Panc1 (cell line): ENCODE results near the gene RGMA. TPM values are rescaled to one million over a fixed set of nuclear protein-coding genes. Genes with fewer than 3 reads are reported as not detected.

Source experiments
- ATAC-seq: fragments of 200-7000 bp; cut with Tn5 transposase; 2 replicates; pipeline ENCODE4 v1.9.1; 2020; ENCODE audit warnings: mild to moderate bottlenecking, moderate library complexity
- BruUV-seq: library from RNA; stranded (reverse); fragments of 400-500 nt; replicated peaks from 2 replicates; lab custom pipeline; 2021; lab: Mats Ljungman, UMichigan
- CTCF ChIA-PET: fragments of 300-600 bp; sonication (Branson Sonifier 250); formaldehyde crosslinking; loops from one replicate; lab custom pipeline; 2022; ENCODE audit warnings: antibody characterized with exemption; lab: Charles Lee
- POLR2A ChIA-PET: fragments of 300-600 bp; sonication (Branson Sonifier 250); formaldehyde crosslinking; loops from one replicate; lab custom pipeline; 2022; ENCODE audit warnings: antibody characterized with exemption; lab: Charles Lee
- DNase-seq: peaks from one replicate; pipeline ENCODE4 v3.0.0-alpha.2; 2010; ENCODE audit warnings: low read depth, low spot score
- H3K27ac ChIP-seq: 2 replicates; pipeline ENCODE4 v1.5.1; 2011; ENCODE audit warnings: mild to moderate bottlenecking, low read length, inconsistent platforms
- H3K27me3 ChIP-seq: fragments of 200-500 bp; sonication (Bioruptor generic); 2 replicates; pipeline ENCODE4 v1.6.0; 2014; ENCODE audit warnings: low read length, inconsistent platforms; ENCODE audit not compliant: control insufficient read depth, insufficient read depth
- H3K36me3 ChIP-seq: fragments of 200-500 bp; sonication (Bioruptor generic); 2 replicates; pipeline ENCODE4 v1.5.1; 2014; ENCODE audit warnings: inconsistent platforms, mild to moderate bottlenecking, low read length, moderate library complexity; ENCODE audit not compliant: control insufficient read depth, insufficient read depth
- H3K4me1 ChIP-seq: 2 replicates; pipeline ENCODE4 v1.5.1; 2011; ENCODE audit warnings: inconsistent platforms, mild to moderate bottlenecking, low read length, moderate library complexity; ENCODE audit not compliant: control insufficient read depth, insufficient read depth
- H3K4me3 ChIP-seq, 2 experiments: 2 replicates each; pipeline ENCODE4 v1.5.1; 2011 to 2012; ENCODE audit warnings: low read depth in 2 of 2, low read length in 2 of 2, mild to moderate bottlenecking in 2 of 2, inconsistent platforms in 1 of 2, moderate library complexity in 1 of 2
- H3K9me3 ChIP-seq: fragments of 200-500 bp; sonication (Bioruptor generic); 2 replicates; pipeline ENCODE4 v1.5.1; 2014; ENCODE audit warnings: low read depth, mild to moderate bottlenecking, inconsistent platforms, low read length, moderate library complexity; ENCODE audit not compliant: control insufficient read depth, insufficient read depth
- POLR2AphosphoS5 ChIP-seq: IDR thresholded peaks from 2 replicates; pipeline ENCODE4 v1.6.1; 2012; ENCODE audit warnings: mild to moderate bottlenecking, low read depth, low read length, moderate library complexity
- REST ChIP-seq, 2 experiments: IDR thresholded peaks; 2 replicates each; pipeline ENCODE4 v1.6.1; 2011 to 2012; ENCODE audit warnings: low read depth in 2 of 2, control low read depth in 1 of 2, low read length in 1 of 2, mild to moderate bottlenecking in 1 of 2, moderate library complexity in 1 of 2; ENCODE audit not compliant: insufficient read depth in 1 of 2
- SIN3A ChIP-seq: IDR thresholded peaks from 2 replicates; pipeline ENCODE4 v1.6.1; 2012; ENCODE audit warnings: low read depth, mild to moderate bottlenecking, low read length, moderate library complexity, borderline replicate concordance; ENCODE audit not compliant: insufficient read depth
- TCF7L2 ChIP-seq: IDR thresholded peaks from 2 replicates; pipeline ENCODE4 v1.6.1; 2011; ENCODE audit warnings: mild to moderate bottlenecking, low read depth, low read length, inconsistent platforms
- in situ Hi-C: cut with HindIII; loops from 2 replicates; pipeline ENCODE4 v1.10.0; 2016; ENCODE audit warnings: low sequenced_read_pairs, low pct_unique_long_range_greater_than_20kb
- intact Hi-C: fragments of 100-400 bp; cut with micrococcal nuclease; formaldehyde crosslinking; loops from one replicate; pipeline ENCODE4 v1.10.0; 2022; ENCODE audit not compliant: unreplicated experiment
- total RNA-seq: library from RNA; stranded (reverse); gene quantifications from one replicate; pipeline ENCODE4 v1.2.1, GENCODE V29; 2021; ENCODE audit not compliant: unreplicated experiment
- TF ChIP-seq, protein P1 (sequence below): fragments of 450-650 bp; IDR thresholded peaks from 2 replicates; pipeline ENCODE4 v1.5.1; 2017; ENCODE audit warnings: mild to moderate bottlenecking

Gene RGMA
- total RNA-seq, 1 experiment from 2014 or later, result 0.62 TPM

DNA sequence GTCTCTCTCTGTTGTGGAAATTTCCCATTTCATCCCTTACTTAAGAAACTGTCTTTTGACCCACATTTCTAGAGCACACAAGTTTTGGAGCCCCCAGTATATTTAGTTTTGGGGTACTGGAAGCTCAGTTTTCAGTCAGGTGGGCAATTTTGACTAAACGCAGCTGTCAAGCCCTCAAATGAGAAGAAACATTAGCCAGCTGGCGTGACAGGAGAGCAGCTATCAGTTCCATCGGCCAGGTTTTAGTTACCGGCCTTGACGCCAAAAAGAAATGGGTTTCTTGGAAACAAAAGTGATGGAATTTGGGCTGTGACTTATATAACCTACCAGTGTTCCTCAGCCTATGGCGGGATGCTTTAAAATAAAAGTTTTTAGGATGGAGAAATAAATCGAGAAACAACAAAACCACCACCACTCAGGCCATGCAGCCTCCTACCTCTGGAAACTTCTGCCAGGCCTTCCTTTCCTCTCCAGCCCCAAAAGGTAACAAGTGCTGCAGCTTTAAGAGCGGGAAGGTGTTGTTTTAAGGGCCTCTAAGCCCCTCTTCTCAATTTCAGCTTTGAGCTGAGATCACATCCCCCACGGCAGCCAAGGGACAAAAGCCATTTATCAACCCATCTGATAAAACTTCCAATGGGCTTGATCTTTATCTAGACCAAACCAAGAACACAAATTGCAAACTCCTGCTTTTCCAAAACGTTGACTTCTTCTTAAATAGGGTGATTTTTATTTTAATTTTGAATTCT is 18.3 kb downstream of the RGMA start:
- DNase-seq, result no peak
- TF ChIP-seq TCF7L2, result no peak
- TF ChIP-seq SIN3A, result no peak
- TF ChIP-seq, protein P1, sequence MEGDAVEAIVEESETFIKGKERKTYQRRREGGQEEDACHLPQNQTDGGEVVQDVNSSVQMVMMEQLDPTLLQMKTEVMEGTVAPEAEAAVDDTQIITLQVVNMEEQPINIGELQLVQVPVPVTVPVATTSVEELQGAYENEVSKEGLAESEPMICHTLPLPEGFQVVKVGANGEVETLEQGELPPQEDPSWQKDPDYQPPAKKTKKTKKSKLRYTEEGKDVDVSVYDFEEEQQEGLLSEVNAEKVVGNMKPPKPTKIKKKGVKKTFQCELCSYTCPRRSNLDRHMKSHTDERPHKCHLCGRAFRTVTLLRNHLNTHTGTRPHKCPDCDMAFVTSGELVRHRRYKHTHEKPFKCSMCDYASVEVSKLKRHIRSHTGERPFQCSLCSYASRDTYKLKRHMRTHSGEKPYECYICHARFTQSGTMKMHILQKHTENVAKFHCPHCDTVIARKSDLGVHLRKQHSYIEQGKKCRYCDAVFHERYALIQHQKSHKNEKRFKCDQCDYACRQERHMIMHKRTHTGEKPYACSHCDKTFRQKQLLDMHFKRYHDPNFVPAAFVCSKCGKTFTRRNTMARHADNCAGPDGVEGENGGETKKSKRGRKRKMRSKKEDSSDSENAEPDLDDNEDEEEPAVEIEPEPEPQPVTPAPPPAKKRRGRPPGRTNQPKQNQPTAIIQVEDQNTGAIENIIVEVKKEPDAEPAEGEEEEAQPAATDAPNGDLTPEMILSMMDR, result no peak
- TF ChIP-seq POLR2AphosphoS5, result no peak
- no peak for TF ChIP-seq REST (IDR thresholded peaks at IDR 0.05; ENCODE audit: insufficient read depth in 1 of 2, low read depth in 2 of 2, low read length in 1 of 2)
- peaks cover 7% of the 10 kb centered on the region for H3K4me1 ChIP-seq
- no peak for ATAC-seq
- BruUV-seq, result no TSS peak
- peaks cover 22% of the 10 kb centered on the region for H3K27me3 ChIP-seq
- CTCF ChIA-PET, result interaction anchor here (0.5 kb wide), 2 partner anchors 14 to 38 kb away, joined by 4 to 5 read pairs; no protein-coding TSS in a partner anchor
- no peak overlapping the region for H3K27ac ChIP-seq
- intact Hi-C loops (no loop called here), in situ Hi-C loops (no loop called here)
- POLR2A ChIA-PET, result no interaction called here
- H3K4me3 ChIP-seq, result no peak overlapping the region
- no peaks in the 10 kb centered on the region for H3K9me3 ChIP-seq
- H3K36me3 ChIP-seq, result no peaks in the 10 kb centered on the region

DNA sequence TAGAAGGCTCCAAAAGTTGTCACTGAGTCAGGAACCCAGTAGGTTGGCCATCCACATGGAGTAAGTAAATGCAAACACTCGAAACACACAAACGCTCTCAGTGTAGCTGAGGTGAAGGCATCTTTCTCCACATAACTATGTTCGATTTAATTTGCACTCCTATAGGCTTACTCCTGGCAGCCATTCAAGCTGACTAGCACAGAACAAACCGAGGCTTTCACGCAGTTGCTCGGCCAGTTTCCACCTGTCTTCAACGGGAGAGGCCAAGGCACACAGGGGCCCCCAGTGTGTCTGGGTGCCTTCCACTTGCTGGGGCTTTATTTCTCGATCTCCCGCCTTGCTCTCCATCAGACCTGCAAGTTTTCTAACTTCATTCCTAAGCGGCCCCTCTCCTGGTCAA is 18.9 kb downstream of the RGMA start:
- Histone ChIP-seq H3K27ac (no peak overlapping the region), H3K4me3 (no peak overlapping the region), H3K27me3 (peaks cover 18% of the 10 kb centered on the region), H3K36me3 (no peaks in the 10 kb centered on the region), H3K4me1 (peaks cover 7% of the 10 kb centered on the region), H3K9me3 (no peaks in the 10 kb centered on the region)
- in situ Hi-C loops (no loop called here), intact Hi-C loops (no loop called here)
- BruUV-seq, result no TSS peak
- POLR2A ChIA-PET, result no interaction called here
- no peak for DNase-seq
- TF ChIP-seq REST (IDR thresholded peaks at IDR 0.05; ENCODE audit: insufficient read depth in 1 of 2, low read depth in 2 of 2, low read length in 1 of 2) (no peak), SIN3A (no peak), POLR2AphosphoS5 (no peak), TCF7L2 (no peak)
- TF ChIP-seq, protein P1, result no peak
- CTCF ChIA-PET, result interaction anchor here (0.5 kb wide), 1 partner anchor 14 kb away, joined by 5 read pairs; no protein-coding TSS in a partner anchor
- no peak for ATAC-seq
